Mononuclear cell (primary cell): ENCODE data around the gene PLD1. TPM values are rescaled to one million over a fixed set of nuclear protein-coding genes. Genes with fewer than 3 reads are reported as not detected.
"Not testable (repeated sequence)": the region's sequence is repeated elsewhere in the genome, so short reads cannot be mapped to it uniquely, and the experiment has no call there.

Experiments used
- H3K27me3 ChIP-seq: 2 replicates; pipeline ENCODE4 v1.6.0; 2011; ENCODE audit warnings: low read length, control low read depth; ENCODE audit not compliant: insufficient read depth
- H3K4me1 ChIP-seq: 2 replicates; pipeline ENCODE4 v1.5.1; 2011; ENCODE audit warnings: mild to moderate bottlenecking, low read length, control low read depth; ENCODE audit not compliant: insufficient read depth
- H3K4me3 ChIP-seq: 2 replicates; pipeline ENCODE4 v1.5.1; 2011; ENCODE audit warnings: mild to moderate bottlenecking, low read length, moderate library complexity
- H3K9me3 ChIP-seq: 2 replicates; pipeline ENCODE4 v1.5.1; 2011; ENCODE audit warnings: low read depth, mild to moderate bottlenecking, control low read depth, low read length
- total RNA-seq: library from RNA; depleted of rRNA; stranded (reverse); fragments of >200 nt; gene quantifications from one replicate; pipeline ENCODE4 v1.2.3, GENCODE V29; 2012

Gene PLD1
- total RNA-seq, 1 donor = 10.4 TPM

GRCh38 chr3:171712171-171712938 is 97.9 kb downstream of the PLD1 start:
- no peaks in the 10 kb centered on the region for H3K27me3 ChIP-seq
- no peaks in the 10 kb centered on the region for H3K9me3 ChIP-seq
- no peak overlapping the region for H3K4me3 ChIP-seq
- no peaks in the 10 kb centered on the region for H3K4me1 ChIP-seq

GRCh38 chr3:171711461-171712170 is 98.7 kb downstream of the PLD1 start:
- Histone ChIP-seq H3K9me3 (no peaks in the 10 kb centered on the region), H3K4me1 (no peaks in the 10 kb centered on the region), H3K4me3 (no peak overlapping the region), H3K27me3 (no peaks in the 10 kb centered on the region)

- Histone ChIP-seq H3K4me3 (no peak overlapping the region), H3K9me3 (no peaks in the 10 kb centered on the region), H3K4me1 (no peaks in the 10 kb centered on the region), H3K27me3 (no peaks in the 10 kb centered on the region)
Observed at GRCh38 chr3:171710359-171710758, 99.9 kb downstream of the PLD1 start.

GRCh38 chr3:171704814-171705213 is 105.5 kb downstream of the PLD1 start:
- H3K4me3 ChIP-seq = no peak overlapping the region
- H3K9me3 ChIP-seq = peaks cover 5% of the 10 kb centered on the region
- H3K4me1 ChIP-seq = peaks cover 6% of the 10 kb centered on the region
- H3K27me3 ChIP-seq = no peaks in the 10 kb centered on the region

GRCh38 chr3:171704002-171704401 is 106.3 kb downstream of the PLD1 start:
- Histone ChIP-seq H3K4me1 (peaks cover 6% of the 10 kb centered on the region), H3K4me3 (no peak overlapping the region), H3K9me3 (peaks cover 5% of the 10 kb centered on the region), H3K27me3 (no peaks in the 10 kb centered on the region)

GRCh38 chr3:171703144-171703543 is 107.1 kb downstream of the PLD1 start:
- peaks cover 6% of the 10 kb centered on the region for H3K4me1 ChIP-seq
- H3K4me3 ChIP-seq = no peak overlapping the region
- H3K27me3 ChIP-seq = no peaks in the 10 kb centered on the region
- peaks cover 5% of the 10 kb centered on the region for H3K9me3 ChIP-seq

- H3K9me3 ChIP-seq = peaks cover 5% of the 10 kb centered on the region
- H3K4me1 ChIP-seq = peaks cover 6% of the 10 kb centered on the region
- H3K27me3 ChIP-seq = no peaks in the 10 kb centered on the region
- no peak overlapping the region for H3K4me3 ChIP-seq
Observed at GRCh38 chr3:171700653-171701052, 109.6 kb downstream of the PLD1 start.

- no peak overlapping the region for H3K4me3 ChIP-seq
- H3K9me3 ChIP-seq = peaks cover 5% of the 10 kb centered on the region
- H3K4me1 ChIP-seq = peaks cover 6% of the 10 kb centered on the region
- H3K27me3 ChIP-seq = no peaks in the 10 kb centered on the region
Observed at GRCh38 chr3:171700157-171700556, 110.1 kb downstream of the PLD1 start.

- H3K4me3 ChIP-seq = no peak overlapping the region
- H3K9me3 ChIP-seq = peaks cover 5% of the 10 kb centered on the region
- H3K27me3 ChIP-seq = no peaks in the 10 kb centered on the region
- H3K4me1 ChIP-seq = peaks cover 6% of the 10 kb centered on the region
Observed at GRCh38 chr3:171699601-171700000, 110.7 kb downstream of the PLD1 start.

- Histone ChIP-seq H3K27me3 (no peaks in the 10 kb centered on the region), H3K4me3 (no peak overlapping the region), H3K9me3 (no peaks in the 10 kb centered on the region), H3K4me1 (peaks cover 6% of the 10 kb centered on the region)
Observed at GRCh38 chr3:171696805-171697204, 113.5 kb downstream of the PLD1 start.

GRCh38 chr3:171695426-171695825 is 114.9 kb downstream of the PLD1 start:
- no peak overlapping the region for H3K4me3 ChIP-seq
- no peaks in the 10 kb centered on the region for H3K27me3 ChIP-seq
- no peaks in the 10 kb centered on the region for H3K9me3 ChIP-seq
- peaks cover 4% of the 10 kb centered on the region for H3K4me1 ChIP-seq

- Histone ChIP-seq H3K4me1 (peaks cover 3% of the 10 kb centered on the region), H3K4me3 (no peak overlapping the region), H3K9me3 (no peaks in the 10 kb centered on the region), H3K27me3 (no peaks in the 10 kb centered on the region)
Observed at GRCh38 chr3:171694888-171695287, 115.4 kb downstream of the PLD1 start.

GRCh38 chr3:171692551-171692950 is 117.7 kb downstream of the PLD1 start:
- not testable (repeated sequence) for H3K9me3 ChIP-seq, H3K27me3 ChIP-seq, H3K4me1 ChIP-seq, H3K4me3 ChIP-seq

- Histone ChIP-seq H3K4me1 (peaks cover 8% of the 10 kb centered on the region), H3K4me3 (no peak overlapping the region), H3K9me3 (no peaks in the 10 kb centered on the region), H3K27me3 (no peaks in the 10 kb centered on the region)
Observed at GRCh38 chr3:171691485-171691884, 118.8 kb downstream of the PLD1 start.

GRCh38 chr3:171690281-171690680 is 120.0 kb downstream of the PLD1 start:
- H3K27me3 ChIP-seq = no peaks in the 10 kb centered on the region
- no peak overlapping the region for H3K4me3 ChIP-seq
- peaks cover 8% of the 10 kb centered on the region for H3K4me1 ChIP-seq
- H3K9me3 ChIP-seq = no peaks in the 10 kb centered on the region

GRCh38 chr3:171688593-171688992 is 121.7 kb downstream of the PLD1 start:
- no peaks in the 10 kb centered on the region for H3K9me3 ChIP-seq
- no peaks in the 10 kb centered on the region for H3K27me3 ChIP-seq
- H3K4me3 ChIP-seq = no peak overlapping the region
- H3K4me1 ChIP-seq = peaks cover 8% of the 10 kb centered on the region
